OCI-LY7 (cell line): ENCODE data around the gene B3GNT2. TPM values are rescaled to one million over a fixed set of nuclear protein-coding genes. Genes with fewer than 3 reads are reported as not detected.
A peak's percentile ranks its signal among the peaks of the same experiment; 100 is the strongest.

ENCODE experiments used
- BruUV-seq: library from RNA; stranded (reverse); fragments of 400-500 nt; replicated peaks from 2 replicates; lab custom pipeline; 2021; lab: Mats Ljungman, UMichigan
- CTCF ChIA-PET: fragments of 300-600 bp; sonication (Branson Sonifier 250); formaldehyde crosslinking; loops from one replicate; lab custom pipeline; 2022; ENCODE audit warnings: antibody characterized with exemption; ENCODE audit not compliant: unreplicated experiment; lab: Charles Lee
- POLR2A ChIA-PET: fragments of 300-600 bp; sonication (Branson Sonifier 250); formaldehyde crosslinking; loops from one replicate; lab custom pipeline; 2022; ENCODE audit warnings: antibody characterized with exemption; lab: Charles Lee
- DNase-seq: peaks from one replicate; pipeline ENCODE4 v3.0.0-alpha.2; 2015; ENCODE audit warnings: low spot score
- H2AFZ ChIP-seq: fragments of 200-600 bp; sonication (generic), shearing (Covaris generic); 2 replicates; pipeline ENCODE4 v1.6.1; 2014; ENCODE audit warnings: mild to moderate bottlenecking, antibody characterized with exemption, low read length, moderate library complexity
- H3K27ac ChIP-seq: fragments of 200-600 bp; sonication (generic); 2 replicates; pipeline ENCODE4 v1.5.1; 2014; ENCODE audit warnings: mixed run types, low read depth, mild to moderate bottlenecking, moderate library complexity, low read length, inconsistent platforms; ENCODE audit not compliant: poor library complexity, severe bottlenecking
- H3K36me3 ChIP-seq: fragments of 200-600 bp; sonication (generic); 2 replicates; pipeline ENCODE4 v1.6.1; 2014; ENCODE audit warnings: mild to moderate bottlenecking, antibody characterized with exemption, low read length, moderate library complexity, mixed read lengths; ENCODE audit not compliant: insufficient read depth
- H3K4me1 ChIP-seq: fragments of 200-600 bp; sonication (generic); 2 replicates; pipeline ENCODE4 v1.5.1; 2014; ENCODE audit warnings: mild to moderate bottlenecking, low read length; ENCODE audit not compliant: insufficient read depth, poor library complexity, severe bottlenecking
- H3K4me2 ChIP-seq: fragments of 200-600 bp; sonication (generic); 2 replicates; pipeline ENCODE4 v1.6.1; 2014; ENCODE audit warnings: mild to moderate bottlenecking, low read length
- H3K4me3 ChIP-seq: fragments of 200-600 bp; sonication (generic); 2 replicates; pipeline ENCODE4 v1.5.1; 2014; ENCODE audit warnings: mild to moderate bottlenecking, low read depth, low read length; ENCODE audit not compliant: poor library complexity, severe bottlenecking
- H3K79me2 ChIP-seq: fragments of 200-600 bp; sonication (generic); 2 replicates; pipeline ENCODE4 v1.6.1; 2016; ENCODE audit warnings: low read depth, mild to moderate bottlenecking, low read length, moderate library complexity, mixed read lengths; ENCODE audit not compliant: insufficient read depth
- H3K9me2 ChIP-seq: fragments of 200-600 bp; sonication (generic); 2 replicates; pipeline ENCODE4 v1.6.1; 2016; ENCODE audit warnings: mild to moderate bottlenecking, low read length, mixed read lengths; ENCODE audit not compliant: insufficient read depth
- H3K9me3 ChIP-seq: fragments of 200-600 bp; sonication (generic); 2 replicates; pipeline ENCODE4 v1.6.1; 2014; ENCODE audit warnings: mild to moderate bottlenecking, mixed run types, low read length, mixed read lengths
- H4K20me1 ChIP-seq: fragments of 200-600 bp; sonication (generic); 2 replicates; pipeline ENCODE4 v1.6.1; 2014; ENCODE audit warnings: mild to moderate bottlenecking, antibody characterized with exemption, low read length, moderate library complexity, mixed read lengths; ENCODE audit not compliant: insufficient read depth
- EZH2phosphoT487 ChIP-seq: fragments of 200-600 bp; sonication (generic); IDR thresholded peaks from 2 replicates; pipeline ENCODE4 v1.6.1; 2018; ENCODE audit warnings: low read depth, borderline replicate concordance, mild to moderate bottlenecking, mixed run types, antibody characterized with exemption, low read length, moderate library complexity, mixed read lengths
- intact Hi-C: fragments of 100-400 bp; cut with micrococcal nuclease; formaldehyde crosslinking; loops from one replicate; pipeline ENCODE4 v1.10.0; 2022; ENCODE audit not compliant: unreplicated experiment
- total RNA-seq, 2 experiments: library from RNA; depleted of rRNA in 1 of 2; stranded (reverse); fragments of >200 nt in 1 of 2; shearing (Covaris generic) in 1 of 2; gene quantifications; 2 replicates each; pipeline ENCODE4 v1.2.3, GENCODE V29; 2014 to 2022
- TF ChIP-seq, protein P1 (sequence below): fragments of 200-600 bp; sonication (generic); conservative IDR thresholded peaks from 2 replicates; pipeline ENCODE4 v1.5.1; 2014; ENCODE audit warnings: mild to moderate bottlenecking, antibody characterized with exemption, low read length, moderate library complexity, mixed read lengths

Gene B3GNT2
- total RNA-seq, 2 experiments from 2014 or later, result 51.1 to 65.8 TPM

DNA sequence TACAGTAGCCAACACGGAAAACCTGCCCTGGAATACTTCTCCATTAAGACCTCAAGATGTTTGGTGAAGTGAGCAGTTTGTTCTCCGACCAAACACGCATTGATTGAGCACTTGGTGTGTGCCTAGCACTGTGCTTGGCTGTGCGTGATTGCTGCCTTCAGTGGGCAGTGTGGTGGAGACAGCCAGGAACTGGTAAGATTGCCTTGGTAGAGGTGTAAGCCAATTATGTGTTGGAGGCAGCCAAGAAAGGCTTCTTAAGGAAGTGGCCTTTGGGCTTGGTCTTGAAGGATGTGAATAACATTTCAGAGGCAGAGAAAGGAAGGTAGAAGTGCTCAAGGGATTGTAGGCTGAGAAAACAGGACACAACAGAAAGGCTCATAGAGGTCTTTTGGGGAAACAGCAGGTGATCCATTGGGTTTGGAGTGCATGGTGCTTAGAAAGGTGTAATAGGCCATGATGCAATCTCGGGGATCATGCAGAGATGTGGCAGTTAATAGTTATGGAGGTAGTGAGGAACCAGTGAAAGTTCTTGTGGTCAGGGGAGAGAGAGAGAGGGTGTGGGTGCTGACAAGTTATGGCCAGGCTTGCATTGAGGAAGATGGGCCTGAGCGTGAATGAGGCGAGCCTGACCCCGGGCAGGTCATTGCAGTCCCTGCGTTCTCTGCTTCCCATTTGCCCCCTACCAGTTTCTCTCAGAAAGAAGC lies 6.3 kb downstream of the B3GNT2 start:
- POLR2A ChIA-PET, result no interaction called here
- TF ChIP-seq, protein P1, sequence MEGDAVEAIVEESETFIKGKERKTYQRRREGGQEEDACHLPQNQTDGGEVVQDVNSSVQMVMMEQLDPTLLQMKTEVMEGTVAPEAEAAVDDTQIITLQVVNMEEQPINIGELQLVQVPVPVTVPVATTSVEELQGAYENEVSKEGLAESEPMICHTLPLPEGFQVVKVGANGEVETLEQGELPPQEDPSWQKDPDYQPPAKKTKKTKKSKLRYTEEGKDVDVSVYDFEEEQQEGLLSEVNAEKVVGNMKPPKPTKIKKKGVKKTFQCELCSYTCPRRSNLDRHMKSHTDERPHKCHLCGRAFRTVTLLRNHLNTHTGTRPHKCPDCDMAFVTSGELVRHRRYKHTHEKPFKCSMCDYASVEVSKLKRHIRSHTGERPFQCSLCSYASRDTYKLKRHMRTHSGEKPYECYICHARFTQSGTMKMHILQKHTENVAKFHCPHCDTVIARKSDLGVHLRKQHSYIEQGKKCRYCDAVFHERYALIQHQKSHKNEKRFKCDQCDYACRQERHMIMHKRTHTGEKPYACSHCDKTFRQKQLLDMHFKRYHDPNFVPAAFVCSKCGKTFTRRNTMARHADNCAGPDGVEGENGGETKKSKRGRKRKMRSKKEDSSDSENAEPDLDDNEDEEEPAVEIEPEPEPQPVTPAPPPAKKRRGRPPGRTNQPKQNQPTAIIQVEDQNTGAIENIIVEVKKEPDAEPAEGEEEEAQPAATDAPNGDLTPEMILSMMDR, result no peak
- TF ChIP-seq EZH2phosphoT487, result no peak
- H3K79me2 ChIP-seq, result peaks cover 100% of the 10 kb centered on the region
- no peaks in the 10 kb centered on the region for H3K9me2 ChIP-seq
- CTCF ChIA-PET, result interaction anchor here (1.1 kb wide), 1 partner anchor 157 kb away, joined by 3 read pairs; no protein-coding TSS in a partner anchor
- peak overlapping the region; percentile 92 for H3K4me2 ChIP-seq
- DNase-seq, result no peak
- no peak overlapping the region for H2AFZ ChIP-seq
- peaks cover 85% of the 10 kb centered on the region for H4K20me1 ChIP-seq
- H3K4me3 ChIP-seq, result no peak overlapping the region
- H3K4me1 ChIP-seq, result peaks cover 57% of the 10 kb centered on the region
- H3K9me3 ChIP-seq, result no peaks in the 10 kb centered on the region
- intact Hi-C loops, result no loop called here
- peaks cover 85% of the 10 kb centered on the region for H3K36me3 ChIP-seq
- no peak overlapping the region for H3K27ac ChIP-seq
- BruUV-seq, result no TSS peak

DNA sequence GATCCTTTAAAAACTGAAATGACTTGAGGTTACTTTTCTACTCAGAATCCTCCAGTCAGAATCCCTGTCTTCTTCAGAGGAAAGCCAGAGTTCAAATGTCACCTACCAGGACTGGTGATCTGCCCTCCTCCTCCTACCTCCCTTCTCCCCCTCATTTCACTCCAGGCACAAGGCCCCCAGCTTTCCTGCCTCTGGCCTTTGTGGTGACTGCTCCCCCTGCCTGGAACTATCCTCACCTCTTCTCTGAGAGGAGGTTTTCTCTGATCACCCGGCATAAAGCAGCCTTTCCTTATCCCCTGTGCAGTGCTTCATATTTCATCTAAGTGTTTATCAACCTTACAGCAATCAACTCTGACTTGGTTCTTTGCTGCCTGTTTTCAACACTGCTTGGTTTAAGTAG lies 6.8 kb downstream of the B3GNT2 start:
- Histone ChIP-seq H3K9me2 (no peaks in the 10 kb centered on the region), H3K36me3 (peaks cover 85% of the 10 kb centered on the region), H3K4me1 (peaks cover 60% of the 10 kb centered on the region), H3K9me3 (no peaks in the 10 kb centered on the region), H2AFZ (no peak overlapping the region), H3K4me3 (no peak overlapping the region), H4K20me1 (peaks cover 86% of the 10 kb centered on the region), H3K27ac (no peak overlapping the region), H3K4me2 (peak overlapping the region; percentile 92), H3K79me2 (peaks cover 100% of the 10 kb centered on the region)
- DNase-seq, result no peak
- no TSS peak for BruUV-seq
- intact Hi-C loops, result no loop called here
- POLR2A ChIA-PET, result no interaction called here
- CTCF ChIA-PET, result no interaction called here
- no peak for TF ChIP-seq EZH2phosphoT487
- TF ChIP-seq, protein P1, result no peak

DNA sequence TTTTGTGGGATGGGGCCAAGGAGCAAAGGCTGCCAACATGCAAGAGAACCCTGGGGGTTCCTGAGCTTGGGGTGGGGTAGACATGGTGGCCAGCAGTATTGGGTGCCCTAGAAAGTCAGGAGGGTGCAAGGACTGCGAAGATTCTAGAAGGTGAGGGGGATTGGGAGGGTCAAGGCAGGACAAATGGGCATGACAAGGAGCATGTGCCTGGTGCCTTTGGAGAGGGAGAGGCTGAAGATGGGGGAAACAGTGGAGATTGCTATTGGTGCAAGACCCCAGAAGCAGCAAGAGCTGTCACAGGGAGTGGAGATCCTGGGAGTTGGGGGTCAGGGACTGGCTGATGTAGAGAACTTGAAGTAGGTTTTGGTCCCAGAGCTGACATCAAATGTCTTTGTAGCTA lies 7.5 kb downstream of the B3GNT2 start:
- Histone ChIP-seq H3K27ac (no peak overlapping the region), H3K9me2 (no peaks in the 10 kb centered on the region), H3K4me2 (peak overlapping the region; percentile 92; the same call in 1 of the 2 replicates), H3K4me1 (peaks cover 59% of the 10 kb centered on the region), H3K9me3 (no peaks in the 10 kb centered on the region), H2AFZ (no peak overlapping the region), H3K79me2 (peaks cover 100% of the 10 kb centered on the region), H4K20me1 (peaks cover 86% of the 10 kb centered on the region), H3K36me3 (peaks cover 85% of the 10 kb centered on the region), H3K4me3 (no peak overlapping the region)
- CTCF ChIA-PET, result no interaction called here
- DNase-seq, result no peak
- POLR2A ChIA-PET, result interaction anchor here (1.4 kb wide), 1 partner anchor 22 kb away, joined by 6 read pairs; no protein-coding TSS in a partner anchor
- intact Hi-C loops, result no loop called here
- no TSS peak for BruUV-seq
- TF ChIP-seq, protein P1, result no peak
- TF ChIP-seq EZH2phosphoT487, result no peak
